ENCODE results near the gene MOB2.

DNA sequence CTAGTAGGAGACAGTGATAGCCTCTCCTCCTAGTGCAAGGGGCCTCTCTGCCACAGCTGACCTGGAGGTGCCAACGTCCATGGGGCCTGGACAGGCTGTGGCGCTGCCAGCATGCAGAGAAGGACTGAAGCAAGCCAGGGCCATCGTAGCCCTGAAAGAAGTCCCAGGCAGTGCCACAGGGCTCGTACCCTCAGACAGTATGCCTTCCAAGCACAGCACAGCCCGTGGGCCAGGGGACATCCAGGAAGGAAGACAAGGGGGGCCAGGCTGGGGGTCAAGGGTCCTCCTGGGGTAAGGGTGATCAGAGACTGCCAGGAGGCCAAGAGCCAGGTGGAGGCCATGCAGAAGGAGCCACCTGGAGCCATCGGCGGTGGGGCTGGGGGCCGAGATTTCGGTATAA is 20.4 kb upstream of the MOB2 start:
- TF ChIP-seq, protein P1, sequence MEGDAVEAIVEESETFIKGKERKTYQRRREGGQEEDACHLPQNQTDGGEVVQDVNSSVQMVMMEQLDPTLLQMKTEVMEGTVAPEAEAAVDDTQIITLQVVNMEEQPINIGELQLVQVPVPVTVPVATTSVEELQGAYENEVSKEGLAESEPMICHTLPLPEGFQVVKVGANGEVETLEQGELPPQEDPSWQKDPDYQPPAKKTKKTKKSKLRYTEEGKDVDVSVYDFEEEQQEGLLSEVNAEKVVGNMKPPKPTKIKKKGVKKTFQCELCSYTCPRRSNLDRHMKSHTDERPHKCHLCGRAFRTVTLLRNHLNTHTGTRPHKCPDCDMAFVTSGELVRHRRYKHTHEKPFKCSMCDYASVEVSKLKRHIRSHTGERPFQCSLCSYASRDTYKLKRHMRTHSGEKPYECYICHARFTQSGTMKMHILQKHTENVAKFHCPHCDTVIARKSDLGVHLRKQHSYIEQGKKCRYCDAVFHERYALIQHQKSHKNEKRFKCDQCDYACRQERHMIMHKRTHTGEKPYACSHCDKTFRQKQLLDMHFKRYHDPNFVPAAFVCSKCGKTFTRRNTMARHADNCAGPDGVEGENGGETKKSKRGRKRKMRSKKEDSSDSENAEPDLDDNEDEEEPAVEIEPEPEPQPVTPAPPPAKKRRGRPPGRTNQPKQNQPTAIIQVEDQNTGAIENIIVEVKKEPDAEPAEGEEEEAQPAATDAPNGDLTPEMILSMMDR (IDR thresholded peaks at IDR 0.05): no peak
- TF ChIP-seq POLR2A (IDR thresholded peaks at IDR 0.05): no peak

Measured in vagina (tissue), 2 donors.